Neural progenitor cell (in vitro differentiated cells): Measurements from ENCODE around the gene ABTB2.

Experiments used
- CTCF ChIP-seq: fragments of 200-600 bp; sonication (generic); IDR thresholded peaks from 2 replicates; pipeline ENCODE4 v1.5.1; 2017; ENCODE audit warnings: antibody characterized with exemption, mild to moderate bottlenecking
- EZH2phosphoT487 ChIP-seq: fragments of 200-600 bp; sonication (generic); IDR thresholded peaks from 2 replicates; pipeline ENCODE4 v1.6.1; 2017; ENCODE audit warnings: antibody characterized with exemption

- TF ChIP-seq CTCF, result no peak
- no peak for TF ChIP-seq EZH2phosphoT487
Measured at GRCh38 chr11:34373727-34374126, 15.9 kb upstream of the ABTB2 start.
